PC-9 (cell line): ENCODE data around the gene TUFT1. TPM values are rescaled to one million over a fixed set of nuclear protein-coding genes. Genes with fewer than 3 reads are reported as not detected.

Experiments
- BruUV-seq: library from RNA; stranded (reverse); fragments of 400-500 nt; replicated peaks from 2 replicates; lab custom pipeline; 2021; lab: Mats Ljungman, UMichigan
- CTCF ChIA-PET: fragments of 300-600 bp; sonication (Branson Sonifier 250); formaldehyde crosslinking; loops from one replicate; lab custom pipeline; 2022; ENCODE audit warnings: antibody characterized with exemption; lab: Charles Lee
- POLR2A ChIA-PET: fragments of 300-600 bp; sonication (Branson Sonifier 250); formaldehyde crosslinking; loops from one replicate; lab custom pipeline; 2022; ENCODE audit warnings: antibody characterized with exemption; ENCODE audit not compliant: unreplicated experiment; lab: Charles Lee
- DNase-seq, 2 experiments: peaks; one replicate each; pipeline versions ENCODE4 v3.0.0 to v3.0.0-alpha.2; 2015 to 2022; ENCODE audit warnings: mixed read lengths in 1 of 2
- H2AFZ ChIP-seq: fragments of 200-600 bp; sonication (generic); 2 replicates; pipeline ENCODE4 v1.8.1; 2017; ENCODE audit warnings: antibody characterized with exemption
- H3F3A ChIP-seq: fragments of 200-600 bp; sonication (generic); 2 replicates; pipeline ENCODE4 v1.8.1; 2017; ENCODE audit warnings: antibody characterized with exemption, mild to moderate bottlenecking, low read depth; ENCODE audit not compliant: insufficient read depth
- H3K27ac ChIP-seq: fragments of 200-600 bp; sonication (generic); 2 replicates; pipeline ENCODE4 v1.6.1; 2016; ENCODE audit warnings: mixed run types
- H3K27me3 ChIP-seq: fragments of 200-600 bp; sonication (generic); 2 replicates; pipeline ENCODE4 v1.6.1; 2016; ENCODE audit warnings: low read depth, mixed run types; ENCODE audit not compliant: insufficient read depth
- H3K36me3 ChIP-seq: fragments of 200-600 bp; sonication (generic); 2 replicates; pipeline ENCODE4 v1.6.1; 2016; ENCODE audit warnings: low read depth, mixed run types
- H3K4me1 ChIP-seq: fragments of 200-600 bp; sonication (generic); replicated peaks from 2 replicates; pipeline ENCODE4 v1.6.1; 2016; ENCODE audit warnings: mixed run types; ENCODE audit not compliant: insufficient read depth
- H3K4me2 ChIP-seq: fragments of 200-600 bp; sonication (generic); 2 replicates; pipeline ENCODE4 v1.6.1; 2017; ENCODE audit warnings: mixed run types
- H3K4me3 ChIP-seq: fragments of 200-600 bp; sonication (generic); 2 replicates; pipeline ENCODE4 v1.6.1; 2016; ENCODE audit warnings: mixed run types
- H3K79me2 ChIP-seq: fragments of 200-600 bp; sonication (generic); 2 replicates; pipeline ENCODE4 v1.6.1; 2017; ENCODE audit warnings: low read depth, mixed run types
- H3K9me2 ChIP-seq: fragments of 200-600 bp; sonication (generic); 2 replicates; pipeline ENCODE4 v1.8.1; 2017; ENCODE audit warnings: mild to moderate bottlenecking; ENCODE audit not compliant: insufficient read depth
- H3K9me3 ChIP-seq: fragments of 200-600 bp; sonication (generic); 2 replicates; pipeline ENCODE4 v1.8.1; 2016; ENCODE audit warnings: low read depth; ENCODE audit not compliant: insufficient read depth
- H4K20me1 ChIP-seq: fragments of 200-600 bp; sonication (generic); 2 replicates; pipeline ENCODE4 v1.8.1; 2017; ENCODE audit not compliant: insufficient read depth
- EZH2 ChIP-seq: fragments of 200-600 bp; sonication (generic); IDR thresholded peaks from 2 replicates; pipeline ENCODE4 v1.8.0; 2017; ENCODE audit warnings: antibody characterized with exemption, low read depth
- intact Hi-C: fragments of 100-400 bp; cut with micrococcal nuclease; formaldehyde crosslinking; loops from one replicate; pipeline ENCODE4 v1.10.0; 2022; ENCODE audit not compliant: unreplicated experiment
- total RNA-seq: library from RNA; stranded (reverse); gene quantifications from 2 replicates; pipeline ENCODE4 v1.2.3, GENCODE V29; 2021
- TF ChIP-seq, protein P1 (sequence below): fragments of 200-600 bp; sonication (generic); conservative IDR thresholded peaks from 2 replicates; pipeline ENCODE4 v1.6.1; 2017; ENCODE audit warnings: mixed run types, antibody characterized with exemption, mild to moderate bottlenecking, moderate library complexity

The TUFT1 gene
- total RNA-seq, 1 experiment from 2014 or later, result 35.3 TPM

DNA sequence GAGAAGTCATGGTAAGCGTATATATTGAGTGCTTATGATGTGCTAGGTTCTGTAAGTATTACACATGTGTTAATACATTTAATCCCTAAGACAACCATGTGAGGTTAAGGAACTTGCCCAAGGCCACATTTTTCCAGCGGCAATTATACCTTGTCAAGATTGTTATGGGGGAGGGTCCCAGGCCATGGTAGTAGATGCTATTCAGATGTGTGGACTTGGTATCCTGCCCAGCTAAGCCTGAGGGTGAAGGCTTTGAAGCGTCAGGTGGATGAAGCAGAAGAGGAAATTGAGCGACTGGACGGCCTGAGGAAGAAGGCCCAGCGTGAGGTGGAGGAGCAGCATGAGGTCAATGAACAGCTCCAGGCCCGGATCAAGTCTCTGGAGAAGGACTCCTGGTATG, 3.6 kb upstream of the TUFT1 start:
- Histone ChIP-seq H3K36me3 (peaks cover 16% of the 10 kb centered on the region), H4K20me1 (peaks cover 5% of the 10 kb centered on the region), H3F3A (peaks cover 48% of the 10 kb centered on the region), H3K9me3 (no peaks in the 10 kb centered on the region), H3K4me1 (peaks cover 33% of the 10 kb centered on the region), H3K27ac (peak overlapping the region; percentile 79), H3K9me2 (no peaks in the 10 kb centered on the region), H3K4me3 (no peak overlapping the region), H3K79me2 (peaks cover 21% of the 10 kb centered on the region), H2AFZ (no peak overlapping the region), H3K4me2 (0 out of 2 replicates have a peak overlapping the region, but pooled peaks have one; percentile 11), H3K27me3 (no peaks in the 10 kb centered on the region)
- POLR2A ChIA-PET, result interaction anchor here (0.5 to 2.2 kb wide), 5 partner anchors 11 to 1430 kb away, joined by 3 to 22 read pairs (median 8); no protein-coding TSS in a partner anchor
- no TSS peak for BruUV-seq
- CTCF ChIA-PET, result interaction anchor here (1.0 to 1.1 kb wide), 2 partner anchors 39 to 42 kb away, joined by 3 to 5 read pairs; no protein-coding TSS in a partner anchor
- DNase-seq, result no peak
- intact Hi-C loops, result loop anchor here (5.0 kb wide), 1 partner anchor 146 kb away; no protein-coding TSS in a partner anchor
- no peak for TF ChIP-seq EZH2
- TF ChIP-seq, protein P1, sequence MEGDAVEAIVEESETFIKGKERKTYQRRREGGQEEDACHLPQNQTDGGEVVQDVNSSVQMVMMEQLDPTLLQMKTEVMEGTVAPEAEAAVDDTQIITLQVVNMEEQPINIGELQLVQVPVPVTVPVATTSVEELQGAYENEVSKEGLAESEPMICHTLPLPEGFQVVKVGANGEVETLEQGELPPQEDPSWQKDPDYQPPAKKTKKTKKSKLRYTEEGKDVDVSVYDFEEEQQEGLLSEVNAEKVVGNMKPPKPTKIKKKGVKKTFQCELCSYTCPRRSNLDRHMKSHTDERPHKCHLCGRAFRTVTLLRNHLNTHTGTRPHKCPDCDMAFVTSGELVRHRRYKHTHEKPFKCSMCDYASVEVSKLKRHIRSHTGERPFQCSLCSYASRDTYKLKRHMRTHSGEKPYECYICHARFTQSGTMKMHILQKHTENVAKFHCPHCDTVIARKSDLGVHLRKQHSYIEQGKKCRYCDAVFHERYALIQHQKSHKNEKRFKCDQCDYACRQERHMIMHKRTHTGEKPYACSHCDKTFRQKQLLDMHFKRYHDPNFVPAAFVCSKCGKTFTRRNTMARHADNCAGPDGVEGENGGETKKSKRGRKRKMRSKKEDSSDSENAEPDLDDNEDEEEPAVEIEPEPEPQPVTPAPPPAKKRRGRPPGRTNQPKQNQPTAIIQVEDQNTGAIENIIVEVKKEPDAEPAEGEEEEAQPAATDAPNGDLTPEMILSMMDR, result no peak

DNA sequence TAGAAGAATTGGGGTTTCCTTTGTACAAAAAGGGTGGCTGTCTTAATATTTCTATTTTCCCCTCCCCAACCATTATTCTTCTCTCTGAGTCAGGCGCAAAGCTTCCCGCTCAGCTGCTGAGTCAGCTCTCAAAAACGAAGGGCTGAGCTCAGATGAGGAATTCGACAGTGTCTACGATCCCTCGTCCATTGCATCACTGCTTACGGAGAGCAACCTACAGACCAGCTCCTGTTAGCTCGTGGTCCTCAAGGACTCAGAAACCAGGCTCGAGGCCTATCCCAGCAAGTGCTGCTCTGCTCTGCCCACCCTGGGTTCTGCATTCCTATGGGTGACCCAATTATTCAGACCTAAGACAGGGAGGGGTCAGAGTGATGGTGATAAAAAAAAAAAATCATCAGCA, 3.0 kb upstream of the TUFT1 start:
- BruUV-seq, result no TSS peak
- H3K4me3 ChIP-seq, result no peak overlapping the region
- H3F3A ChIP-seq, result peaks cover 52% of the 10 kb centered on the region
- TF ChIP-seq, protein P1, result no peak
- TF ChIP-seq EZH2, result no peak
- H2AFZ ChIP-seq, result no peak overlapping the region
- intact Hi-C loops, result loop anchor here (5.0 kb wide), 1 partner anchor 145 kb away; no protein-coding TSS in a partner anchor
- H3K27me3 ChIP-seq, result no peaks in the 10 kb centered on the region
- H4K20me1 ChIP-seq, result peaks cover 11% of the 10 kb centered on the region
- H3K9me2 ChIP-seq, result no peaks in the 10 kb centered on the region
- no peaks in the 10 kb centered on the region for H3K9me3 ChIP-seq
- H3K79me2 ChIP-seq, result peaks cover 27% of the 10 kb centered on the region
- peaks cover 36% of the 10 kb centered on the region for H3K4me1 ChIP-seq
- ChIA-PET CTCF (interaction anchor here (0.6 to 1.1 kb wide), 3 partner anchors 37 to 42 kb away, joined by 3 to 5 read pairs (median 3); no protein-coding TSS in a partner anchor), POLR2A (interaction anchor here (0.5 to 2.2 kb wide), 10 partner anchors 10 to 1430 kb away, joined by 3 to 22 read pairs (median 4); partner anchors contain the start of gene MRPL9)
- peaks cover 13% of the 10 kb centered on the region for H3K36me3 ChIP-seq
- DNase-seq, result peak; percentile 65 to 86
- peak overlapping the region; percentile 11; the same call in 1 of the 2 replicates for H3K4me2 ChIP-seq
- peak overlapping the region; percentile 79 for H3K27ac ChIP-seq

DNA sequence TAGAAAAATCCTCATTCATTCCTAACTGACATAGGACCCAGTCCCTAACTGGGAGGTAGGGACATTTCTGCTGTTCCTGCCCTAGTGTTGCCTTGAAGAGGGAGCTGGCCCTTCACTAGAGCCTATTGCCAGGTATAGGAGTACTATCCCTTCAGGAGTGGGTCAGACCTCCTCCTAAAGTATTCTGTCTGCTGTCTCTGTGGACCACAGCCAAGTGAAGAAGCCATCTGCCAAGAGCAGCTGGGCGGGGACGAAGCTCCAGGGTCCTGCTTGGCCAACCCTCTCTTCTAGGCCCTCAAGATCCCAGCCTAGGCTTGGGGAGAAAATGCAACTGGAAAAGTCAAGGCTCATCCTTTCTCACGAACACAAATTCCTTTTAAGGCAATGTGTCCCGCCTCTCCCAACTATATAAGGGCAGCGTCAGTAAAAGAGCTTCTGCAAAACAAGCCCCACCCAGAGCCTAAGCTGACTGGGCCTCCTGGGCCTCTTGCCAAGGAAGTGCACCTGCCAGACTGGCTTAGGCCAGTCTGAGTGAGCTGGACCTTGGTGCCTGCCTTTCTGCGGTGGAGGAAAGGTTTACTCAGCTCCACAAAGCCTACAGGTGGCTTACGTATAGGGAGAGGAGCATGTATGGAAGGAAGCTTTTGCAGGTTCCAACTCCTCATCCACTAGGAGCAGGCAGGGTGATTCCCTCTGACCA, 638 bp upstream of the TUFT1 start:
- TF ChIP-seq EZH2, result no peak
- TF ChIP-seq, protein P1, result no peak
- Histone ChIP-seq H2AFZ (no peak overlapping the region), H4K20me1 (peaks cover 29% of the 10 kb centered on the region), H3K9me2 (no peaks in the 10 kb centered on the region), H3K4me1 (peaks cover 53% of the 10 kb centered on the region), H3K27me3 (no peaks in the 10 kb centered on the region), H3K4me3 (peak overlapping the region; percentile 92), H3K36me3 (peaks cover 14% of the 10 kb centered on the region), H3F3A (peaks cover 46% of the 10 kb centered on the region), H3K9me3 (no peaks in the 10 kb centered on the region), H3K27ac (peak overlapping the region; percentile 95), H3K79me2 (peaks cover 51% of the 10 kb centered on the region), H3K4me2 (peak overlapping the region; percentile 73)
- DNase-seq, result peak; percentile 97 to 99
- TSS peak; percentile 86 for BruUV-seq
- ChIA-PET CTCF (interaction anchor here (0.5 to 0.8 kb wide), 4 partner anchors 25 to 297 kb away, joined by 3 to 6 read pairs (median 4); no protein-coding TSS in a partner anchor), POLR2A (interaction anchor here (0.5 to 1.5 kb wide), 20 partner anchors 9 to 484 kb away, joined by 3 to 31 read pairs (median 8); partner anchors contain the start of gene POGZ)
- intact Hi-C loops, result loop anchor here (1.0 to 10.0 kb wide), 6 partner anchors 8 to 345 kb away; partner anchors contain the start of genes PIP5K1A, POGZ and VPS72
